Glomerular visceral epithelial cell (primary cell): Measurements from ENCODE around the gene CARM1.
A peak's percentile ranks its signal among the peaks of the same experiment; 100 is the strongest.
"Not testable (repeated sequence)": the region's sequence is repeated elsewhere in the genome, so short reads cannot be mapped to it uniquely, and the experiment has no call there.

Experiments used
- DNase-seq: peaks from one replicate; pipeline ENCODE4 v3.0.0-alpha.2; 2016; ENCODE audit errors: extremely low spot score

The CARM1 gene

GRCh38 chr19:10928563-10929401 is 57.4 kb downstream of the CARM1 start, which contains the start of the genes TIMM29 and YIPF2:
Gene TIMM29, plus strand, starts transcription at chr19:10928811. Its CDS starts 12 bp downstream, at chr19:10928823.
Gene YIPF2, minus strand, starts transcription at chr19:10928639. Its CDS starts 229 bp downstream, at chr19:10928410.
- DNase-seq: peak; percentile 99

- DNase-seq: no peak
These were observed 58.0 kb downstream of the CARM1 start for GRCh38 chr19:10929402-10929794.

- no peak for DNase-seq
These were observed 64.2 kb downstream of the CARM1 start for GRCh38 chr19:10935371-10936059.

- DNase-seq: peak; percentile 82
These were observed 65.3 kb downstream of the CARM1 start for GRCh38 chr19:10936661-10937084.

- DNase-seq: not testable (repeated sequence)
These were observed 70.3 kb downstream of the CARM1 start for GRCh38 chr19:10941649-10942048.

GRCh38 chr19:10943412-10943811 is 72.1 kb downstream of the CARM1 start:
- DNase-seq: not testable (repeated sequence)

GRCh38 chr19:10945264-10945663 is 73.9 kb downstream of the CARM1 start:
- DNase-seq: no peak

- DNase-seq: peak; percentile 56
These were observed 75.8 kb downstream of the CARM1 start for GRCh38 chr19:10946958-10947657.

GRCh38 chr19:10952809-10953208 is 81.5 kb downstream of the CARM1 start:
- DNase-seq: no peak

- not testable (repeated sequence) for DNase-seq
These were observed 88.1 kb downstream of the CARM1 start for GRCh38 chr19:10959277-10959968.

- peak; percentile 98 for DNase-seq
These were observed 89.1 kb downstream of the CARM1 start, which contains the start of gene SMARCA4 for GRCh38 chr19:10960314-10961072. Gene SMARCA4, plus strand, starts transcription at chr19:10961030. Its CDS starts 23,122 bp downstream, at chr19:10984152.

- DNase-seq: peak; percentile 31
These were observed 89.9 kb downstream of the CARM1 start for GRCh38 chr19:10961073-10961860.

GRCh38 chr19:10962863-10963262 is 91.5 kb downstream of the CARM1 start:
- no peak for DNase-seq

GRCh38 chr19:10963865-10964264 is 92.5 kb downstream of the CARM1 start:
- DNase-seq: no peak

GRCh38 chr19:10964903-10965302 is 93.5 kb downstream of the CARM1 start:
- no peak for DNase-seq

- DNase-seq: no peak
These were observed 94.0 kb downstream of the CARM1 start for GRCh38 chr19:10965398-10965797.

- DNase-seq: no peak
These were observed 95.5 kb downstream of the CARM1 start for GRCh38 chr19:10966809-10967208.

GRCh38 chr19:10968527-10969135 is 97.3 kb downstream of the CARM1 start:
- peak; percentile 40 for DNase-seq

- DNase-seq: no peak
These were observed 99.9 kb downstream of the CARM1 start for GRCh38 chr19:10971107-10971726.
